ENCODE data around the gene CENPL.
"Not testable (repeated sequence)": the region's sequence is repeated elsewhere in the genome, so short reads cannot be mapped to it uniquely, and the experiment has no call there.

CENPL gene

DNA sequence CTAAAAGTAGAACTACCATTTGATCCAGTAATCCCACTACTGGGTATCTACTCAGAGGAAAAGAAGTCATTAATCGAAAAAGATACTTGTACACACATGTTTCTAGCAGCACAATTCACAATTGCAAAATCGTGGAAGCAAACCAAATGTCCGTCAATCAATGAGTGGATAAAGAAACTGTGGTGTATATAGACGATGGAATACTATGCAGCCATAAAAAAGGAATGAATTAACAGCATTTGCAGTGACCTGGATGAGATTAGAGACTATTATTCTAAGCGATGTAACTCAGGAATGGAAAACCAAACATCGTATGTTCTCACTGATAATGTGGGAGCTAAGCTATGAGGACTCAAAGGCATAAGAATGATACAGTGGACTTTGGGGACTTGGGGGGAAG lies 60.4 kb downstream of the CENPL start:
- not testable (repeated sequence) for DNase-seq (ENCODE audit: low read depth in 1 of 2, low spot score in 1 of 2)

- no peak for DNase-seq (ENCODE audit: low read depth in 1 of 2, low spot score in 1 of 2)
These were observed 65.7 kb downstream of the CENPL start for GRCh38 chr1:173758980-173759379.

DNA sequence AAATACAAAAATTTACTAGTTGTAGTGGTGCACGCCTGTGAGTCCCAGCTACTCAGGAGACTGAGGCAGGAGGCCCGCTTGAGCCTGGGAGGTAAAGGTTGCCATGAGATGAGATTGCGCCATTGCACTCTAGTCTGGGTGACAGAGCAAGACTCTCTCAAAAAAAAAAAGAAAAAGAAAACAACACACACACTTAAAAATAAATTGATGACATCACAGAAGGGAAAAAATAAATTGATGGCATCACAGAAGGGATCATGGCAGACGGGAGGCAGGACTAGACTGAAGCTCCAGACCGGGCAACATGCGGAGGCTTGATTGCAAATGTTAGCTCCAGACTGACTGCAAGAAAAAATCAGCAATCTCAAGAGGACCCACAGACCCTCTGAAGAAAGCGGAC lies 66.6 kb downstream of the CENPL start:
- DNase-seq (ENCODE audit: low read depth in 1 of 2, low spot score in 1 of 2) = no peak

GRCh38 chr1:173757666-173758065 lies 67.0 kb downstream of the CENPL start:
- DNase-seq (ENCODE audit: low read depth in 1 of 2, low spot score in 1 of 2) = no peak

GRCh38 chr1:173753830-173754229 lies 70.9 kb downstream of the CENPL start:
- DNase-seq (ENCODE audit: low read depth in 1 of 2, low spot score in 1 of 2) = no peak

Measured in activated T-helper 1 cell treated with anti-CD3 and anti-CD28 coated beads, Interleukin-2, amount 50 U/mL, for 16 hours (primary cell).